ENCODE results near the gene FCHSD1.

Gene FCHSD1

GRCh38 chr5:141665995-141666940, 15.1 kb upstream of the FCHSD1 start:
- no peak for DNase-seq (ENCODE audit: low read depth in 2 of 2)
- no peak overlapping the region for H3K4me3 ChIP-seq (replicated peaks in 1 of 2; ENCODE audit: low read depth in 2 of 2, low read length in 2 of 2)
- no peak for TF ChIP-seq CTCF (IDR thresholded peaks at IDR 0.05; ENCODE audit: low read depth, low read length)

- peak; percentile 95 for TF ChIP-seq CTCF (IDR thresholded peaks at IDR 0.05; ENCODE audit: low read depth, low read length)
- no peak overlapping the region for H3K4me3 ChIP-seq (replicated peaks in 1 of 2; ENCODE audit: low read depth in 2 of 2, low read length in 2 of 2)
- peak; percentile 74 to 76 for DNase-seq (ENCODE audit: low read depth in 2 of 2)
Observed at GRCh38 chr5:141664733-141665461, 13.7 kb upstream of the FCHSD1 start.

GRCh38 chr5:141663506-141663905, 12.3 kb upstream of the FCHSD1 start:
- no peak for DNase-seq (ENCODE audit: low read depth in 2 of 2)
- TF ChIP-seq CTCF (IDR thresholded peaks at IDR 0.05; ENCODE audit: low read depth, low read length) = no peak
- no peak overlapping the region for H3K4me3 ChIP-seq (replicated peaks in 1 of 2; ENCODE audit: low read depth in 2 of 2, low read length in 2 of 2)

- no peak for DNase-seq (ENCODE audit: low read depth in 2 of 2)
- TF ChIP-seq CTCF (IDR thresholded peaks at IDR 0.05; ENCODE audit: low read depth, low read length) = no peak
- no peak overlapping the region for H3K4me3 ChIP-seq (replicated peaks in 1 of 2; ENCODE audit: low read depth in 2 of 2, low read length in 2 of 2)
Observed at GRCh38 chr5:141662028-141662427, 10.8 kb upstream of the FCHSD1 start.

- TF ChIP-seq CTCF (IDR thresholded peaks at IDR 0.05; ENCODE audit: low read depth, low read length) = no peak
- peak; percentile 62 to 98 for DNase-seq (ENCODE audit: low read depth in 2 of 2)
- H3K4me3 ChIP-seq (replicated peaks in 1 of 2; ENCODE audit: low read depth in 2 of 2, low read length in 2 of 2) = no peak overlapping the region
Observed at GRCh38 chr5:141657937-141658545, 6.8 kb upstream of the FCHSD1 start.

DNA sequence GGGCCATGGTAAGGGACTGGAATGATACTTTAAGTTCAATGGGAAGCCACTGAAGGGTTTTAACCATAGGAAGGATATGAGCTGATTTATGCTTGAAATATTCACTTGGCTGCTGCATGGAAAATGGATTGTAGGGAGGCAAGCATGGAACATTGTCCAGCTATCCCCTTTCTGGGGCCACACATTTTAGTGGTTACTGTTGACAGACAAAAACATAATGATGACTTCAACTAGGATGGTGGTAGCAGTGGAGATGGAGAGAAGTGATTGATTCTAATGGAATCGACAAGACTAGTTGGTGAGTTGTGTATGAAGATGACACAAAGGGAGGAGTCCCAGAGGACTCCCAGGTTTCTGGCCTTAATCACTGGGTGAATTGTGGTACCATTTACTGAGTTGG, 6.2 kb upstream of the FCHSD1 start:
- H3K4me3 ChIP-seq (replicated peaks in 1 of 2; ENCODE audit: low read depth in 2 of 2, low read length in 2 of 2) = no peak overlapping the region
- no peak for DNase-seq (ENCODE audit: low read depth in 2 of 2)
- TF ChIP-seq CTCF (IDR thresholded peaks at IDR 0.05; ENCODE audit: low read depth, low read length) = no peak

All from cardiac fibroblast (primary cell).